OCI-LY1 (cell line): ENCODE results near the gene MAN2B2.

ENCODE experiments used
- H2AFZ ChIP-seq: fragments of 200-600 bp; sonication (generic), shearing (Covaris generic); 2 replicates; pipeline ENCODE4 v1.6.0; 2014; ENCODE audit warnings: antibody characterized with exemption, mild to moderate bottlenecking, low read length
- H3F3A ChIP-seq: fragments of 200-600 bp; sonication (generic), shearing (Covaris generic); 2 replicates; pipeline ENCODE4 v1.6.0; 2014; ENCODE audit warnings: mild to moderate bottlenecking, antibody characterized with exemption, low read length, moderate library complexity; ENCODE audit not compliant: insufficient read depth
- H3K27ac ChIP-seq: fragments of 200-600 bp; sonication (generic); 2 replicates; pipeline ENCODE4 v1.5.1; 2014; ENCODE audit warnings: low read length, mixed run types, mild to moderate bottlenecking, low read depth; ENCODE audit not compliant: poor library complexity, severe bottlenecking
- H3K27me3 ChIP-seq: fragments of 200-600 bp; sonication (generic); 2 replicates; pipeline ENCODE4 v1.6.0; 2014; ENCODE audit warnings: antibody characterized with exemption, mild to moderate bottlenecking, low read length, moderate library complexity; ENCODE audit not compliant: insufficient read depth
- H3K36me3 ChIP-seq: fragments of 200-600 bp; sonication (generic); 2 replicates; pipeline ENCODE4 v1.6.1; 2014; ENCODE audit warnings: mild to moderate bottlenecking, antibody characterized with exemption, low read length, moderate library complexity, mixed read lengths; ENCODE audit not compliant: insufficient read depth
- H3K4me1 ChIP-seq: fragments of 200-600 bp; sonication (generic); 2 replicates; pipeline ENCODE4 v1.5.1; 2014; ENCODE audit warnings: mild to moderate bottlenecking, low read length, moderate library complexity; ENCODE audit not compliant: insufficient read depth, severe bottlenecking
- H3K4me2 ChIP-seq: fragments of 200-600 bp; sonication (generic), shearing (Covaris generic); 2 replicates; pipeline ENCODE4 v1.6.1; 2014; ENCODE audit warnings: low read length
- H3K4me3 ChIP-seq: fragments of 200-600 bp; sonication (generic); 2 replicates; pipeline ENCODE4 v1.5.1; 2014; ENCODE audit warnings: low read length, low read depth, mild to moderate bottlenecking, mixed read lengths; ENCODE audit not compliant: poor library complexity, severe bottlenecking
- H3K79me2 ChIP-seq: fragments of 200-600 bp; shearing (Covaris generic); 2 replicates; pipeline ENCODE4 v1.6.1; 2016; ENCODE audit warnings: mixed run types, low read length, mixed read lengths; ENCODE audit not compliant: insufficient read depth
- H3K9ac ChIP-seq: fragments of 200-600 bp; sonication (generic), shearing (Covaris generic); 2 replicates; pipeline ENCODE4 v1.6.1; 2014; ENCODE audit warnings: mild to moderate bottlenecking, low read length, mixed read lengths
- H3K9me2 ChIP-seq: fragments of 200-600 bp; sonication (generic), shearing (Covaris generic); 2 replicates; pipeline ENCODE4 v1.6.1; 2014; ENCODE audit warnings: low read depth, mild to moderate bottlenecking, low read length, mixed read lengths
- H3K9me3 ChIP-seq: fragments of 200-600 bp; shearing (Covaris generic); 2 replicates; pipeline ENCODE4 v1.6.1; 2014; ENCODE audit warnings: low read length, mixed read lengths
- H4K20me1 ChIP-seq: fragments of 200-600 bp; sonication (generic), shearing (Covaris generic); 2 replicates; pipeline ENCODE4 v1.6.0; 2016; ENCODE audit warnings: mild to moderate bottlenecking, low read length; ENCODE audit not compliant: insufficient read depth
- CTCF ChIP-seq: fragments of 200-600 bp; sonication (generic), shearing (Covaris generic); IDR thresholded peaks from 2 replicates; pipeline ENCODE4 v1.5.1; 2017; ENCODE audit warnings: mild to moderate bottlenecking, antibody characterized with exemption, low read length, moderate library complexity, mixed read lengths
- EZH2 ChIP-seq: fragments of 200-600 bp; sonication (generic), shearing (Covaris generic); IDR thresholded peaks from 2 replicates; pipeline ENCODE4 v1.8.0; 2017; ENCODE audit warnings: borderline replicate concordance, mixed run types, mild to moderate bottlenecking, antibody characterized with exemption, low read length, moderate library complexity, mixed read lengths

Gene MAN2B2

GRCh38 chr4:6562931-6563901, 11.8 kb upstream of the MAN2B2 start:
- H3K27ac ChIP-seq, result no peak overlapping the region
- H2AFZ ChIP-seq, result no peak overlapping the region
- no peaks in the 10 kb centered on the region for H3K4me1 ChIP-seq
- H3K9me2 ChIP-seq, result no peaks in the 10 kb centered on the region
- no peaks in the 10 kb centered on the region for H3K79me2 ChIP-seq
- H3K27me3 ChIP-seq, result no peaks in the 10 kb centered on the region
- no peaks in the 10 kb centered on the region for H3K36me3 ChIP-seq
- no peak overlapping the region for H3K4me3 ChIP-seq
- no peaks in the 10 kb centered on the region for H3F3A ChIP-seq
- no peaks in the 10 kb centered on the region for H3K9me3 ChIP-seq
- H4K20me1 ChIP-seq, result no peaks in the 10 kb centered on the region
- TF ChIP-seq EZH2, result no peak
- no peak for TF ChIP-seq CTCF
- no peak overlapping the region for H3K9ac ChIP-seq
- no peak overlapping the region for H3K4me2 ChIP-seq

GRCh38 chr4:6563935-6564645, 10.9 kb upstream of the MAN2B2 start:
- Histone ChIP-seq H3K9me3 (no peaks in the 10 kb centered on the region), H3K4me3 (no peak overlapping the region), H3K27me3 (no peaks in the 10 kb centered on the region), H4K20me1 (no peaks in the 10 kb centered on the region), H3K36me3 (no peaks in the 10 kb centered on the region), H3K4me2 (no peak overlapping the region), H2AFZ (no peak overlapping the region), H3K79me2 (no peaks in the 10 kb centered on the region), H3F3A (no peaks in the 10 kb centered on the region), H3K4me1 (no peaks in the 10 kb centered on the region), H3K27ac (no peak overlapping the region), H3K9me2 (no peaks in the 10 kb centered on the region), H3K9ac (no peak overlapping the region)
- TF ChIP-seq EZH2, result no peak
- no peak for TF ChIP-seq CTCF

GRCh38 chr4:6565691-6566390, 9.1 kb upstream of the MAN2B2 start:
- no peak overlapping the region for H3K4me2 ChIP-seq

More at GRCh38 chr4:6565691-6566390, 9.1 kb upstream of the MAN2B2 start:
- Histone ChIP-seq H3K36me3 (no peaks in the 10 kb centered on the region), H3K9me2 (no peaks in the 10 kb centered on the region), H3K4me1 (no peaks in the 10 kb centered on the region), H2AFZ (no peak overlapping the region), H4K20me1 (no peaks in the 10 kb centered on the region), H3K79me2 (no peaks in the 10 kb centered on the region), H3K9me3 (no peaks in the 10 kb centered on the region), H3K9ac (no peak overlapping the region), H3K27me3 (no peaks in the 10 kb centered on the region), H3K4me3 (no peak overlapping the region), H3K27ac (no peak overlapping the region), H3F3A (no peaks in the 10 kb centered on the region)
- TF ChIP-seq CTCF (no peak), EZH2 (no peak)
